IMR-90 (cell line): ENCODE data around the gene PSD2. TPM values are rescaled to one million over a fixed set of nuclear protein-coding genes. Genes with fewer than 3 reads are reported as not detected.

Source experiments
- ATAC-seq: fragments of 200-7000 bp; cut with Tn5 transposase; 2 replicates; pipeline ENCODE4 v1.9.1; 2020; ENCODE audit warnings: low read depth, mild to moderate bottlenecking, moderate library complexity
- BruUV-seq: library from RNA; stranded (reverse); fragments of 400-500 nt; replicated peaks from 2 replicates; lab custom pipeline; 2021; lab: Mats Ljungman, UMichigan
- CTCF ChIA-PET: fragments of 300-600 bp; formaldehyde crosslinking; extraction: SDS; loops from one replicate; lab custom pipeline; 2021; ENCODE audit warnings: antibody characterized with exemption; lab: Yijun Ruan, JAX
- POLR2A ChIA-PET: fragments of 300-600 bp; sonication (Branson Sonifier 250); formaldehyde crosslinking; loops from one replicate; lab custom pipeline; 2022; ENCODE audit warnings: antibody characterized with exemption; ENCODE audit not compliant: unreplicated experiment; lab: Charles Lee
- DNase-seq: peaks from one replicate; pipeline ENCODE4 v3.0.0; 2013
- H2AFZ ChIP-seq: replicated peaks from 2 replicates; pipeline ENCODE3; 2013; ENCODE audit warnings: low read length, mild to moderate bottlenecking; ENCODE audit not compliant: poor library complexity
- H2AK5ac ChIP-seq: 2 replicates; pipeline ENCODE4 v1.6.1; 2013; ENCODE audit warnings: low read depth, low read length, inconsistent platforms
- H2AK9ac ChIP-seq: replicated peaks from 2 replicates; pipeline ENCODE3; 2013; ENCODE audit warnings: mild to moderate bottlenecking, low read depth, low read length, moderate library complexity; ENCODE audit not compliant: poor library complexity
- H2BK120ac ChIP-seq: 2 replicates; pipeline ENCODE4 v1.6.1; 2013; ENCODE audit warnings: low read depth, low read length, inconsistent platforms
- H2BK15ac ChIP-seq: 3 replicates; pipeline ENCODE4 v1.6.1; 2013; ENCODE audit warnings: low read depth, low read length, inconsistent platforms
- H2BK20ac ChIP-seq: 2 replicates; pipeline ENCODE4 v1.6.1; 2013; ENCODE audit warnings: low read depth, mild to moderate bottlenecking, inconsistent platforms, low read length, moderate library complexity
- H2BK5ac ChIP-seq: 2 replicates; pipeline ENCODE4 v1.6.1; 2013; ENCODE audit warnings: mild to moderate bottlenecking, low read depth, low read length, inconsistent platforms; ENCODE audit not compliant: poor library complexity, severe bottlenecking
- H3K14ac ChIP-seq: replicated peaks from 2 replicates; pipeline ENCODE4 v1.6.1; 2013; ENCODE audit warnings: low read depth, low read length, inconsistent platforms
- H3K18ac ChIP-seq: 2 replicates; pipeline ENCODE4 v1.6.1; 2013; ENCODE audit warnings: low read depth, low read length, control low read depth
- H3K23ac ChIP-seq: 2 replicates; pipeline ENCODE4 v1.6.1; 2013; ENCODE audit warnings: low read depth, low read length, inconsistent platforms
- H3K27ac ChIP-seq: 2 replicates; pipeline ENCODE4 v1.5.1; 2013; ENCODE audit warnings: mild to moderate bottlenecking, control low read depth, low read length; ENCODE audit not compliant: insufficient read depth
- H3K27me3 ChIP-seq: 2 replicates; pipeline ENCODE4 v1.6.1; 2013; ENCODE audit warnings: low read length; ENCODE audit not compliant: control insufficient read depth, insufficient read depth
- H3K36me3 ChIP-seq: 2 replicates; pipeline ENCODE4 v1.6.1; 2013; ENCODE audit warnings: low read length, mixed read lengths; ENCODE audit not compliant: control insufficient read depth, insufficient read depth
- H3K4ac ChIP-seq: 2 replicates; pipeline ENCODE4 v1.6.1; 2013; ENCODE audit warnings: low read depth, low read length, inconsistent platforms
- H3K4me1 ChIP-seq: 2 replicates; pipeline ENCODE4 v1.6.1; 2013; ENCODE audit warnings: low read length, mixed read lengths; ENCODE audit not compliant: control insufficient read depth, insufficient read depth
- H3K4me2 ChIP-seq: 2 replicates; pipeline ENCODE4 v1.6.1; 2013; ENCODE audit warnings: low read depth, mild to moderate bottlenecking, control low read depth, low read length, moderate library complexity
- H3K4me3 ChIP-seq: 2 replicates; pipeline ENCODE4 v1.5.1; 2013; ENCODE audit warnings: low read depth, mild to moderate bottlenecking, control low read depth, low read length, moderate library complexity; ENCODE audit not compliant: insufficient read depth
- H3K56ac ChIP-seq: 2 replicates; pipeline ENCODE4 v1.6.1; 2013; ENCODE audit warnings: low read length, inconsistent platforms; ENCODE audit not compliant: insufficient read depth; ENCODE audit errors: extremely low read depth
- H3K79me1 ChIP-seq, 2 experiments: 2 replicates each; pipeline ENCODE4 v1.6.1; 2013; ENCODE audit warnings: low read length in 2 of 2, inconsistent platforms in 1 of 2, low read depth in 1 of 2
- H3K9ac ChIP-seq: 2 replicates; pipeline ENCODE4 v1.6.1; 2013; ENCODE audit warnings: low read depth, low read length, control low read depth
- H3K9me1 ChIP-seq: 2 replicates; pipeline ENCODE4 v1.6.1; 2013; ENCODE audit warnings: low read length, inconsistent platforms; ENCODE audit not compliant: insufficient read depth
- H3K9me3 ChIP-seq: 2 replicates; pipeline ENCODE4 v1.6.1; 2013; ENCODE audit warnings: low read length; ENCODE audit not compliant: control insufficient read depth, insufficient read depth
- H4K20me1 ChIP-seq: 2 replicates; pipeline ENCODE4 v1.6.1; 2013; ENCODE audit warnings: low read length, inconsistent platforms; ENCODE audit not compliant: insufficient read depth
- H4K5ac ChIP-seq: 2 replicates; pipeline ENCODE4 v1.6.1; 2013; ENCODE audit warnings: mild to moderate bottlenecking, low read depth, low read length, control low read depth
- H4K8ac ChIP-seq, 2 experiments: 2 replicates each; pipeline ENCODE4 v1.6.1; 2013; ENCODE audit warnings: low read depth in 2 of 2, low read length in 2 of 2, control low read depth in 1 of 2, inconsistent platforms in 1 of 2
- H4K91ac ChIP-seq: 2 replicates; pipeline ENCODE4 v1.6.1; 2013; ENCODE audit warnings: low read depth, low read length, inconsistent platforms; ENCODE audit not compliant: insufficient read depth
- BHLHE40 ChIP-seq: fragments of 150-350 bp; IDR thresholded peaks from 2 replicates; pipeline ENCODE4 v1.6.1; 2016; ENCODE audit warnings: mild to moderate bottlenecking, low read depth, low read length
- CEBPB ChIP-seq: IDR thresholded peaks from 2 replicates; pipeline ENCODE4 v1.6.1; 2012; ENCODE audit warnings: low read depth, low read length, improper control_type of control experiment
- CHD1 ChIP-seq: IDR thresholded peaks from 2 replicates; pipeline ENCODE4 v1.6.1; 2012; ENCODE audit warnings: low read depth, low read length, improper control_type of control experiment
- ELK1 ChIP-seq: fragments of 150-350 bp; IDR thresholded peaks from 2 replicates; pipeline ENCODE4 v1.6.1; 2016; ENCODE audit warnings: low read depth, mild to moderate bottlenecking, low read length, moderate library complexity, borderline replicate concordance
- FOS ChIP-seq: fragments of 150-350 bp; IDR thresholded peaks from 2 replicates; pipeline ENCODE4 v1.6.1; 2016; ENCODE audit warnings: low read depth, low read length
- MAFK ChIP-seq: IDR thresholded peaks from 2 replicates; pipeline ENCODE4 v1.6.1; 2012; ENCODE audit warnings: low read depth, low read length, improper control_type of control experiment
- MAZ ChIP-seq: IDR thresholded peaks from 2 replicates; pipeline ENCODE4 v1.6.1; 2012; ENCODE audit warnings: low read depth, mild to moderate bottlenecking, low read length, improper control_type of control experiment, moderate library complexity, borderline replicate concordance
- MXI1 ChIP-seq: IDR thresholded peaks from 2 replicates; pipeline ENCODE4 v1.6.1; 2012; ENCODE audit warnings: low read depth, mild to moderate bottlenecking, low read length, moderate library complexity, borderline replicate concordance
- NFE2L2 ChIP-seq: fragments of 150-350 bp; IDR thresholded peaks from 2 replicates; pipeline ENCODE4 v1.6.1; 2016; ENCODE audit warnings: low read depth, mild to moderate bottlenecking, low read length
- POLR2A ChIP-seq: IDR thresholded peaks from 2 replicates; pipeline ENCODE4 v1.6.1; 2012; ENCODE audit warnings: mild to moderate bottlenecking, low read depth, low read length
- RAD21 ChIP-seq: IDR thresholded peaks from 2 replicates; pipeline ENCODE4 v1.6.1; 2012; ENCODE audit warnings: low read length, improper control_type of control experiment
- RCOR1 ChIP-seq: IDR thresholded peaks from 2 replicates; pipeline ENCODE4 v1.6.1; 2012; ENCODE audit warnings: mild to moderate bottlenecking, low read length, improper control_type of control experiment; ENCODE audit not compliant: insufficient replicate concordance
- RFX5 ChIP-seq: IDR thresholded peaks from 2 replicates; pipeline ENCODE4 v1.8.0; 2012; ENCODE audit warnings: low read depth, mild to moderate bottlenecking, low read length, moderate library complexity
- SMC3 ChIP-seq: fragments of 150-350 bp; IDR thresholded peaks from 2 replicates; pipeline ENCODE4 v1.6.1; 2016; ENCODE audit warnings: low read depth, mild to moderate bottlenecking, antibody characterized with exemption, low read length, moderate library complexity
- USF2 ChIP-seq: fragments of 150-350 bp; IDR thresholded peaks from 2 replicates; pipeline ENCODE4 v1.6.1; 2017; ENCODE audit warnings: mild to moderate bottlenecking, antibody characterized with exemption, low read length, low read depth
- WGBS, 2 experiments: methylation state at CpG; one replicate each; pipeline versions ENCODE4 v1.1.5 to v1.1.7; 2013; ENCODE audit warnings: missing lambda C conversion rate in 2 of 2; ENCODE audit not compliant: insufficient read length in 1 of 2; ENCODE audit errors: extremely low coverage in 2 of 2; 5-methylcytosine and 5-hydroxymethylcytosine counted together
- dilution Hi-C: fragments of 300-500 bp; cut with HindIII; formaldehyde crosslinking; loops from one replicate; pipeline ENCODE4 v1.14.3; 2018; ENCODE audit warnings: low sequenced_read_pairs; ENCODE audit not compliant: unreplicated experiment
- in situ Hi-C: fragments of 300-500 bp; cut with MboI; formaldehyde crosslinking; loops from 3 replicates; pipeline ENCODE4 v1.14.3; 2019; ENCODE audit warnings: low sequenced_read_pairs, inconsistent platforms, mixed read lengths
- intact Hi-C: fragments of 100-400 bp; cut with micrococcal nuclease; formaldehyde crosslinking; loops from 2 replicates; pipeline ENCODE4 v1.10.0; 2022
- polyA plus RNA-seq, 3 experiments: library from polyadenylated mRNA; depleted of rRNA; stranded (reverse); fragments of >200 nt; gene quantifications; 2 replicates each; pipeline ENCODE4 v1.2.3, GENCODE V29; 2012; ENCODE audit warnings: low replicate concordance in 1 of 3
- total RNA-seq: library from RNA; depleted of rRNA; stranded (reverse); fragments of >200 nt; gene quantifications from 2 replicates; pipeline ENCODE4 v1.2.3, GENCODE V29; 2012

Gene PSD2
- total and polyA plus RNA-seq, 2 of the 4 experiments (the other 2 are of a cell fraction) = 0.05 TPM; not detected in 1

- no peak overlapping the region for H3K4me3 ChIP-seq
- no peak overlapping the region for H2BK20ac ChIP-seq
- no peak overlapping the region for H4K91ac ChIP-seq
- H3K56ac ChIP-seq = no peak overlapping the region
- H3K9ac ChIP-seq = no peak overlapping the region
- in situ Hi-C loops = no loop called here
- no peak overlapping the region for H4K8ac ChIP-seq
- ChIA-PET POLR2A (no interaction called here), CTCF (no interaction called here)
- no peak overlapping the region for H4K5ac ChIP-seq
- peaks cover 3% of the 10 kb centered on the region; the same call in 1 of the 2 replicates for H3K4me1 ChIP-seq
- peaks cover 46% of the 10 kb centered on the region for H3K27me3 ChIP-seq
- H2BK15ac ChIP-seq = no peak overlapping the region
- H2AK5ac ChIP-seq = no peak overlapping the region
- H3K14ac ChIP-seq = no peak overlapping the region
- no peak for DNase-seq
- dilution Hi-C loops = loop anchor here (25.0 kb wide), 1 partner anchor 121 kb away; the partner anchor contains the start of gene CXXC5
- 69% methylated on average over 4 of the region's 11 CpGs; no CpG with 5 or more reads in 1 of the 2 experiments for WGBS, 2 experiments
- no peaks in the 10 kb centered on the region for H3K79me1 ChIP-seq
- no peak overlapping the region for H3K4ac ChIP-seq
- H3K36me3 ChIP-seq = no peaks in the 10 kb centered on the region
- no peak overlapping the region for H3K4me2 ChIP-seq
- BruUV-seq = no TSS peak
- H2BK120ac ChIP-seq = no peak overlapping the region
- no peaks in the 10 kb centered on the region; the same call in 1 of the 2 replicates for H3K9me1 ChIP-seq
- H3K18ac ChIP-seq = no peak overlapping the region
- H3K27ac ChIP-seq = no peak overlapping the region
- H2AFZ ChIP-seq = no peak overlapping the region
- intact Hi-C loops = no loop called here
- H4K20me1 ChIP-seq = 0 out of 2 replicates have a peak, but pooled peaks cover 3% of the 10 kb centered on the region
- no peak overlapping the region for H2BK5ac ChIP-seq
- no peak overlapping the region for H3K23ac ChIP-seq
- no peak overlapping the region for H2AK9ac ChIP-seq
- ATAC-seq = no peak; the same call in 1 of the 2 replicates
- H3K9me3 ChIP-seq = no peaks in the 10 kb centered on the region
- TF ChIP-seq BHLHE40 (no peak), POLR2A (no peak), ELK1 (no peak), RCOR1 (no peak), RFX5 (no peak), CHD1 (no peak), NFE2L2 (no peak), MAFK (no peak), FOS (no peak), MAZ (no peak), CEBPB (no peak), SMC3 (no peak), RAD21 (no peak), USF2 (no peak), MXI1 (no peak)
These were observed 37.7 kb upstream of the PSD2 start for GRCh38 chr5:139757727-139758509.
